GM12801 (cell line): ENCODE measurements around the gene EED.

Experiments
- CTCF ChIP-seq: IDR thresholded peaks from one replicate; pipeline ENCODE4 v1.5.1; 2011; ENCODE audit warnings: control low read depth; ENCODE audit not compliant: insufficient read length; ENCODE audit errors: extremely low read depth

The EED gene

GRCh38 chr11:86259730-86260129 lies 15.2 kb downstream of the EED start:
- no peak for TF ChIP-seq CTCF

- TF ChIP-seq CTCF, result no peak
Measured at GRCh38 chr11:86261328-86261727, 16.8 kb downstream of the EED start.

- no peak for TF ChIP-seq CTCF
Measured at GRCh38 chr11:86262387-86262786, 17.8 kb downstream of the EED start.

- no peak for TF ChIP-seq CTCF
Measured at GRCh38 chr11:86264649-86265048, 20.1 kb downstream of the EED start.

GRCh38 chr11:86265194-86265593 lies 20.6 kb downstream of the EED start:
- TF ChIP-seq CTCF, result no peak

GRCh38 chr11:86269645-86270044 lies 25.1 kb downstream of the EED start:
- TF ChIP-seq CTCF, result no peak

GRCh38 chr11:86274503-86274902 lies 29.9 kb downstream of the EED start:
- no peak for TF ChIP-seq CTCF

- TF ChIP-seq CTCF, result no peak
Measured at GRCh38 chr11:86274999-86275398, 30.4 kb downstream of the EED start.
